Colonic mucosa (tissue), 4 donors: ENCODE results near the gene OR52E1. TPM values are rescaled to one million over a fixed set of nuclear protein-coding genes. Genes with fewer than 3 reads are reported as not detected.

Experiments used
- DNase-seq: peaks from one replicate; pipeline ENCODE4 v3.0.0-alpha.2; 2020
- H3K27ac ChIP-seq: fragments of 200-600 bp; one replicate; pipeline ENCODE4 v1.8.0; 2021
- H3K27me3 ChIP-seq: fragments of 200-600 bp; one replicate; pipeline ENCODE4 v1.8.0; 2021
- H3K36me3 ChIP-seq: fragments of 200-600 bp; one replicate; pipeline ENCODE4 v1.8.0; 2021
- H3K4me1 ChIP-seq: fragments of 200-600 bp; one replicate; pipeline ENCODE4 v1.8.0; 2021; ENCODE audit warnings: mild to moderate bottlenecking
- H3K4me3 ChIP-seq: fragments of 200-600 bp; one replicate; pipeline ENCODE4 v1.8.0; 2021
- H3K9ac ChIP-seq, 2 donors: one replicate each; pipeline ENCODE4 v1.7.0; 2013; ENCODE audit warnings: control low read depth in 2 of 2, low read depth in 2 of 2, low read length in 2 of 2
- H3K9me3 ChIP-seq: fragments of 200-600 bp; one replicate; pipeline ENCODE4 v1.8.0; 2021
- intact Hi-C: fragments of 100-400 bp; cut with DNase I; formaldehyde crosslinking; loops from one replicate; pipeline ENCODE4 v1.14.1; 2022
- total RNA-seq, 2 donors: library from RNA; stranded (reverse); fragmentation: NEBNext Ultra II Directional in 1 of 2; extraction: Animal tissue kit (Norgen Biotek cat#: 25700) in 1 of 2; gene quantifications; one replicate each; pipeline ENCODE4 v1.2.1, GENCODE V29; 2021
- TF ChIP-seq, protein P1 (sequence below): fragments of 200-600 bp; IDR thresholded peaks from one replicate; pipeline ENCODE4 v1.8.0; 2022; ENCODE audit warnings: antibody characterized with exemption, mild to moderate bottlenecking
- donor health status: healthy.
- donor health status: DM: no; HTN: no; CAD: no.
- donor health status: DM: no; HTN: no; CAD: no.

OR52E1 gene
- total RNA-seq, 2 donors from 2014 or later = not detected

- Histone ChIP-seq H3K4me3 (no peak overlapping the region), H3K4me1 (no peaks in the 10 kb centered on the region), H3K27ac (no peak overlapping the region), H3K9ac (no peak overlapping the region), H3K27me3 (no peaks in the 10 kb centered on the region), H3K36me3 (no peaks in the 10 kb centered on the region), H3K9me3 (no peaks in the 10 kb centered on the region)
- TF ChIP-seq, protein P1, sequence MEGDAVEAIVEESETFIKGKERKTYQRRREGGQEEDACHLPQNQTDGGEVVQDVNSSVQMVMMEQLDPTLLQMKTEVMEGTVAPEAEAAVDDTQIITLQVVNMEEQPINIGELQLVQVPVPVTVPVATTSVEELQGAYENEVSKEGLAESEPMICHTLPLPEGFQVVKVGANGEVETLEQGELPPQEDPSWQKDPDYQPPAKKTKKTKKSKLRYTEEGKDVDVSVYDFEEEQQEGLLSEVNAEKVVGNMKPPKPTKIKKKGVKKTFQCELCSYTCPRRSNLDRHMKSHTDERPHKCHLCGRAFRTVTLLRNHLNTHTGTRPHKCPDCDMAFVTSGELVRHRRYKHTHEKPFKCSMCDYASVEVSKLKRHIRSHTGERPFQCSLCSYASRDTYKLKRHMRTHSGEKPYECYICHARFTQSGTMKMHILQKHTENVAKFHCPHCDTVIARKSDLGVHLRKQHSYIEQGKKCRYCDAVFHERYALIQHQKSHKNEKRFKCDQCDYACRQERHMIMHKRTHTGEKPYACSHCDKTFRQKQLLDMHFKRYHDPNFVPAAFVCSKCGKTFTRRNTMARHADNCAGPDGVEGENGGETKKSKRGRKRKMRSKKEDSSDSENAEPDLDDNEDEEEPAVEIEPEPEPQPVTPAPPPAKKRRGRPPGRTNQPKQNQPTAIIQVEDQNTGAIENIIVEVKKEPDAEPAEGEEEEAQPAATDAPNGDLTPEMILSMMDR = no peak
- no peak for DNase-seq
- intact Hi-C loops = no loop called here
These were observed 46.0 kb downstream of the OR52E1 start for GRCh38 chr11:5115339-5115738.

DNA sequence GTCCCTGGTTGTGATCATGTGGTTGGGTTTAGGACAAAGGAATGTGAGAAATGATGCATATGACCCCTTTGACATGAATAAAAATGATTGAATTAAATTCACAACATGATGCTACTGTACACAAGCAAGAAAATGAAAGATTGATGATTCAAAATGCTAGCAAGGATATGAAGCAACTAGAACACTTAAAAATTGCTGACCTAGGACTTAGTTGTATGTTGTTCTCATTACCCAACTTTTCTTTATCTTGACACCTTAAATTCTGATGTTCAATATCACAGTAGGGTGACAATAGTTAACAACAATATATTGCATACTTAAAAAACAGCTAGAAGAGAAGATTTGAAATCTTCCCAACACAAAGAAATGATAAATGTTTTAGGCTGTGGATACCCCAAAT lies 48.2 kb downstream of the OR52E1 start:
- no peaks in the 10 kb centered on the region for H3K4me1 ChIP-seq
- intact Hi-C loops = no loop called here
- no peaks in the 10 kb centered on the region for H3K27me3 ChIP-seq
- no peak for DNase-seq
- no peaks in the 10 kb centered on the region for H3K36me3 ChIP-seq
- no peaks in the 10 kb centered on the region for H3K9me3 ChIP-seq
- TF ChIP-seq, protein P1 = no peak
- H3K9ac ChIP-seq = no peak overlapping the region
- no peak overlapping the region for H3K4me3 ChIP-seq
- no peak overlapping the region for H3K27ac ChIP-seq

DNA sequence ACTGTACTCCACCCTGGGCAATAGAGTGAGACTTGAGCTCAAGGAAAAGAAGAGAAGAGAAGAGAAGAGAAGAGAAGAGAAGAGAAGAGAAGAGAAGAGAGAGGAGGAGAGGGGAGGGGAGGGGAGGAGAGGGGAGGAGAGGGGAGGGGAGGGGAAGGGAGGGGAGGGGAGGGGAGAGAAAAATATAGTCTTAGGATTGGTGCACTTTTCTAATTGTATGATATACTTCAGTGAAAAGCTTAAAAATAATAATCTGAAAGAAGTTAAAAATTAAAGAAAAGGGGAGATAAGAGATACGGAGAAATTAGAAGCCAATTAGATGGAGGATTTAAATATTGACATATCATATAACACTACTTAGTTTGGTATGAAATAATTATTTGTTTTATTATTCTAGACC lies 49.5 kb downstream of the OR52E1 start:
- H3K27me3 ChIP-seq = no peaks in the 10 kb centered on the region
- DNase-seq = no peak
- intact Hi-C loops = no loop called here
- no peaks in the 10 kb centered on the region for H3K4me1 ChIP-seq
- H3K27ac ChIP-seq = no peak overlapping the region
- no peak overlapping the region for H3K9ac ChIP-seq
- no peaks in the 10 kb centered on the region for H3K9me3 ChIP-seq
- TF ChIP-seq, protein P1 = no peak
- no peaks in the 10 kb centered on the region for H3K36me3 ChIP-seq
- H3K4me3 ChIP-seq = no peak overlapping the region

Other genes starting within 250 kb of the OR52E1 start
- not detected for gene OR51F2, start 248.3 kb upstream of the OR52E1 start, total RNA-seq
- gene OR51S1, start 220.4 kb upstream of the OR52E1 start, total RNA-seq = not detected
- not detected for gene OR51T1, start 187.7 kb upstream of the OR52E1 start, total RNA-seq
- gene OR51A7, start 165.8 kb upstream of the OR52E1 start, total RNA-seq = not detected
- not detected for gene OR51G2, start 150.2 kb upstream of the OR52E1 start, total RNA-seq
- gene OR51G1, start 145.2 kb upstream of the OR52E1 start, total RNA-seq = not detected
- gene OR51A4, start 122.0 kb upstream of the OR52E1 start, total RNA-seq = not detected
- not detected for gene OR51A2, start 113.9 kb upstream of the OR52E1 start, total RNA-seq
- not detected for gene OR51L1, start 74.7 kb upstream of the OR52E1 start, total RNA-seq
- not detected for gene OR52J3, start 23.0 kb upstream of the OR52E1 start, total RNA-seq
- not detected for gene OR52E2, start 9.9 kb upstream of the OR52E1 start, total RNA-seq
- not detected for gene OR52A5, start 68.8 kb downstream of the OR52E1 start, total RNA-seq
- not detected for gene OR52A1, start 85.2 kb downstream of the OR52E1 start, total RNA-seq
- not detected for gene OR51V1, start 131.1 kb downstream of the OR52E1 start, total RNA-seq
- 100 to 1,000 TPM in 1 of 2 donors, 1 to 10 TPM in 1; 3.0 to 113 TPM for gene HBB, start 157.5 kb downstream of the OR52E1 start, total RNA-seq
- gene HBD, start 164.9 kb downstream of the OR52E1 start, total RNA-seq = not detected
- gene HBG1, start 180.3 kb downstream of the OR52E1 start, total RNA-seq = 1 to 10 TPM in 1 of 2 donors, not detected in 1; 5.7 TPM
- 10 to 100 TPM in 1 of 2 donors, not detected in 1; 14.9 TPM for gene HBG2, start 185.2 kb downstream of the OR52E1 start, total RNA-seq
- gene HBE1, start 200.4 kb downstream of the OR52E1 start, total RNA-seq = 1 to 10 TPM in 1 of 2 donors, not detected in 1; 4.0 TPM
- gene OR51B4, start 232.4 kb downstream of the OR52E1 start, total RNA-seq = not detected